Lower leg skin (tissue), 3 donors: ENCODE measurements around the gene FAM193A.

Source experiments
- CTCF ChIP-seq, 3 donors: fragments of 450-650 bp; IDR thresholded peaks; one replicate each; pipeline ENCODE4 v1.5.1; 2016; ENCODE audit warnings: antibody characterized with exemption in 3 of 3, mild to moderate bottlenecking in 3 of 3, moderate library complexity in 2 of 3
- POLR2A ChIP-seq, 2 donors: fragments of 450-650 bp; IDR thresholded peaks; one replicate each; pipeline ENCODE4 v1.6.1; 2016 to 2017; ENCODE audit warnings: antibody characterized with exemption in 2 of 2, mild to moderate bottlenecking in 1 of 2, moderate library complexity in 1 of 2

GRCh38 chr4:2592572-2592971 lies 56.1 kb downstream of the FAM193A start:
- TF ChIP-seq POLR2A (IDR thresholded peaks at IDR 0.05), result no peak
- no peak for TF ChIP-seq CTCF (IDR thresholded peaks at IDR 0.05)
